ENCODE measurements around the gene AJM1.

GRCh38 chr9:136881691-136882108 is 39.4 kb downstream of the AJM1 start:
- TF ChIP-seq CREB1 (IDR thresholded peaks at IDR 0.05; ENCODE audit: low read depth) (no peak), EGR1 (IDR thresholded peaks at IDR 0.05) (no peak), EP300 (IDR thresholded peaks at IDR 0.05; ENCODE audit: borderline replicate concordance) (no peak), TAF1 (IDR thresholded peaks at IDR 0.05; ENCODE audit: low read depth) (no peak), YY1 (IDR thresholded peaks at IDR 0.05; ENCODE audit: low read depth) (no peak), RAD21 (IDR thresholded peaks at IDR 0.05; ENCODE audit: low read depth) (no peak), ZBTB7A (IDR thresholded peaks at IDR 0.05; ENCODE audit: low read depth) (no peak), CEBPB (IDR thresholded peaks at IDR 0.05) (no peak), MAX (IDR thresholded peaks at IDR 0.05) (no peak), TEAD4 (IDR thresholded peaks at IDR 0.05) (no peak)
